Smooth muscle cell of trachea (primary cell): ENCODE results near the gene FAM219A. TPM values are rescaled to one million over a fixed set of nuclear protein-coding genes. Genes with fewer than 3 reads are reported as not detected.

Experiments
- total RNA-seq: library from RNA; depleted of rRNA; stranded (reverse); fragments of >200 nt; gene quantifications from 2 replicates; pipeline ENCODE4 v1.2.1, GENCODE V29; 2014

Gene FAM219A, protein sequence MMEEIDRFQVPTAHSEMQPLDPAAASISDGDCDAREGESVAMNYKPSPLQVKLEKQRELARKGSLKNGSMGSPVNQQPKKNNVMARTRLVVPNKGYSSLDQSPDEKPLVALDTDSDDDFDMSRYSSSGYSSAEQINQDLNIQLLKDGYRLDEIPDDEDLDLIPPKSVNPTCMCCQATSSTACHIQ
- total RNA-seq: 5.5 and 8.6 TPM in 2 replicates

GRCh38 chr9:34458013-34458958 lies at the start of gene FAM219A, which contains the start of gene DNAI1:
TSS of gene FAM219A (minus strand) at chr9:34458570. CDS start at chr9:34458263, 307 bp downstream.
TSS of gene DNAI1 (plus strand) at chr9:34458805. CDS start at chr9:34459006, 201 bp downstream.

GRCh38 chr9:34376596-34377403 lies 81.6 kb downstream of the FAM219A start, which contains the start of gene MYORG:
TSS of gene MYORG (minus strand) at chr9:34376898. CDS start at chr9:34372943, 3,955 bp downstream.

Other genes starting within 250 kb of the FAM219A start
- 0.50 and 3.2 TPM in 2 replicates for gene KIF24, start 129.3 kb downstream of the FAM219A start, total RNA-seq
- 35.1 and 35.5 TPM in 2 replicates for gene NUDT2, start 129.0 kb downstream of the FAM219A start, total RNA-seq
- gene MYORG, start 81.7 kb downstream of the FAM219A start, total RNA-seq: 1.2 and 1.9 TPM in 2 replicates
- gene DNAI1, start 235 bp upstream of the FAM219A start, total RNA-seq: under 0.01 and 0.58 TPM in 2 replicates
- not detected in 2 replicates for gene ENHO, start 64.4 kb upstream of the FAM219A start, total RNA-seq
- 0.44 TPM in 1 of 2 replicates, not detected in the other for gene CNTFR, start 131.2 kb upstream of the FAM219A start, total RNA-seq
- gene RPP25L, start 153.5 kb upstream of the FAM219A start, total RNA-seq: 25.9 and 26.6 TPM in 2 replicates
- gene DCTN3, start 161.9 kb upstream of the FAM219A start, total RNA-seq: 84.4 and 159 TPM in 2 replicates
- gene ARID3C, start 170.5 kb upstream of the FAM219A start, total RNA-seq: not detected in 2 replicates
- 71.1 and 88.0 TPM in 2 replicates for gene SIGMAR1, start 179.2 kb upstream of the FAM219A start, total RNA-seq
- gene GALT, start 188.1 kb upstream of the FAM219A start, total RNA-seq: 35.3 and 47.3 TPM in 2 replicates
- 16.0 and 23.0 TPM in 2 replicates for gene IL11RA, start 193.6 kb upstream of the FAM219A start, total RNA-seq
- 0.15 and 0.17 TPM in 2 replicates for gene CCL27, start 204.1 kb upstream of the FAM219A start, total RNA-seq
- gene CCL19, start 232.7 kb upstream of the FAM219A start, total RNA-seq: not detected in 2 replicates